NCI-H2107 treated with DMSO at 0.1 percent for 48 hours (cell line): ENCODE results near the gene PRIMPOL.
A peak's percentile ranks its signal among the peaks of the same experiment; 100 is the strongest.

ENCODE experiments used
- DNase-seq: peaks from one replicate; lab custom pipeline; 2025; ENCODE audit not compliant: unreplicated experiment; lab: John Stamatoyannopoulos, UW

Gene PRIMPOL

GRCh38 chr4:184664445-184665210 lies 15.1 kb downstream of the PRIMPOL start:
- DNase-seq = no peak

GRCh38 chr4:184666670-184667069 lies 17.1 kb downstream of the PRIMPOL start:
- no peak for DNase-seq

GRCh38 chr4:184668096-184668495 lies 18.6 kb downstream of the PRIMPOL start:
- DNase-seq = no peak

GRCh38 chr4:184668511-184669114 lies 19.1 kb downstream of the PRIMPOL start:
- DNase-seq = no peak

- DNase-seq = no peak
These were observed 19.7 kb downstream of the PRIMPOL start for GRCh38 chr4:184669251-184669650.

GRCh38 chr4:184671101-184671500 lies 21.6 kb downstream of the PRIMPOL start:
- no peak for DNase-seq

GRCh38 chr4:184672741-184673140 lies 23.2 kb downstream of the PRIMPOL start:
- DNase-seq = no peak

GRCh38 chr4:184674011-184674410 lies 24.5 kb downstream of the PRIMPOL start:
- DNase-seq = no peak

- DNase-seq = no peak
These were observed 25.5 kb downstream of the PRIMPOL start for GRCh38 chr4:184675018-184675417.

- no peak for DNase-seq
These were observed 26.4 kb downstream of the PRIMPOL start for GRCh38 chr4:184675821-184676492.

- DNase-seq = no peak
These were observed 31.2 kb downstream of the PRIMPOL start for GRCh38 chr4:184680698-184681097.

GRCh38 chr4:184681916-184682315 lies 32.4 kb downstream of the PRIMPOL start:
- no peak for DNase-seq

- no peak for DNase-seq
These were observed 35.1 kb downstream of the PRIMPOL start for GRCh38 chr4:184684491-184685189.

- DNase-seq = no peak
These were observed 38.5 kb downstream of the PRIMPOL start for GRCh38 chr4:184688005-184688404.

GRCh38 chr4:184688447-184688846 lies 38.9 kb downstream of the PRIMPOL start:
- peak; percentile 1 for DNase-seq

- DNase-seq = no peak
These were observed 40.1 kb downstream of the PRIMPOL start for GRCh38 chr4:184689681-184690080.

GRCh38 chr4:184693056-184693455 lies 43.5 kb downstream of the PRIMPOL start:
- no peak for DNase-seq

- no peak for DNase-seq
These were observed 44.9 kb downstream of the PRIMPOL start for GRCh38 chr4:184694412-184694956.

GRCh38 chr4:184695178-184695896 lies 45.8 kb downstream of the PRIMPOL start:
- DNase-seq = no peak

GRCh38 chr4:184697956-184698355 lies 48.4 kb downstream of the PRIMPOL start:
- no peak for DNase-seq

GRCh38 chr4:184699941-184700340 lies 50.4 kb downstream of the PRIMPOL start:
- DNase-seq = no peak
